ENCODE measurements around the gene LTBP2.

LTBP2 gene

GRCh38 chr14:74505831-74506230 lies 106.2 kb downstream of the LTBP2 start:
- Histone ChIP-seq H3K27ac (ENCODE audit: low read length) (no peak overlapping the region), H3K4me1 (ENCODE audit: low read length) (no peaks in the 10 kb centered on the region), H3K4me2 (ENCODE audit: low read depth, low read length) (no peak overlapping the region), H3K9ac (ENCODE audit: low read length) (no peak overlapping the region), H3K4me3 (ENCODE audit: low read length) (no peak overlapping the region), H3K79me2 (ENCODE audit: low read length) (no peaks in the 10 kb centered on the region), H2AFZ (ENCODE audit: low read length) (no peak overlapping the region), H4K20me1 (ENCODE audit: insufficient read depth, low read length) (no peaks in the 10 kb centered on the region), H3K27me3 (replicated peaks; ENCODE audit: insufficient read depth, low read length) (peaks cover 18% of the 10 kb centered on the region), H3F3A (ENCODE audit: insufficient read depth, low read length) (no peaks in the 10 kb centered on the region), H3K36me3 (replicated peaks; ENCODE audit: insufficient read depth, low read length) (no peaks in the 10 kb centered on the region), H3K9me2 (replicated peaks; ENCODE audit: insufficient read depth, low read length) (no peaks in the 10 kb centered on the region), H3K9me3 (replicated peaks; ENCODE audit: insufficient read depth, low read length) (no peaks in the 10 kb centered on the region)
- no peak for TF ChIP-seq CTCF (IDR thresholded peaks at IDR 0.05; ENCODE audit: low read length)
- TF ChIP-seq EZH2 (optimal IDR thresholded peaks at IDR 0.05; ENCODE audit: low read depth, low read length): no peak
- no peak for DNase-seq

- H4K20me1 ChIP-seq (ENCODE audit: insufficient read depth, low read length): no peaks in the 10 kb centered on the region
- H3K79me2 ChIP-seq (ENCODE audit: low read length): no peaks in the 10 kb centered on the region
- DNase-seq: no peak
- H3K4me1 ChIP-seq (ENCODE audit: low read length): no peaks in the 10 kb centered on the region
- H3K36me3 ChIP-seq (replicated peaks; ENCODE audit: insufficient read depth, low read length): no peaks in the 10 kb centered on the region
- H3K27me3 ChIP-seq (replicated peaks; ENCODE audit: insufficient read depth, low read length): peaks cover 11% of the 10 kb centered on the region
- no peaks in the 10 kb centered on the region for H3F3A ChIP-seq (ENCODE audit: insufficient read depth, low read length)
- no peak overlapping the region for H3K4me3 ChIP-seq (ENCODE audit: low read length)
- H3K27ac ChIP-seq (ENCODE audit: low read length): no peak overlapping the region
- H3K9me2 ChIP-seq (replicated peaks; ENCODE audit: insufficient read depth, low read length): no peaks in the 10 kb centered on the region
- H3K9ac ChIP-seq (ENCODE audit: low read length): no peak overlapping the region
- no peak overlapping the region for H2AFZ ChIP-seq (ENCODE audit: low read length)
- H3K4me2 ChIP-seq (ENCODE audit: low read depth, low read length): no peak overlapping the region
- no peaks in the 10 kb centered on the region for H3K9me3 ChIP-seq (replicated peaks; ENCODE audit: insufficient read depth, low read length)
- TF ChIP-seq EZH2phosphoT487 (IDR thresholded peaks at IDR 0.05; ENCODE audit: low read length): no peak
- TF ChIP-seq CTCF (IDR thresholded peaks at IDR 0.05; ENCODE audit: low read length): no peak
- no peak for TF ChIP-seq EZH2 (optimal IDR thresholded peaks at IDR 0.05; ENCODE audit: low read depth, low read length)
Measured at GRCh38 chr14:74504874-74505720, 106.9 kb downstream of the LTBP2 start.

- H3K9ac ChIP-seq (ENCODE audit: low read length): no peak overlapping the region
Measured at GRCh38 chr14:74504412-74504811, 107.6 kb downstream of the LTBP2 start.

More at GRCh38 chr14:74504412-74504811, 107.6 kb downstream of the LTBP2 start:
- Histone ChIP-seq H3K27me3 (replicated peaks; ENCODE audit: insufficient read depth, low read length) (peaks cover 4% of the 10 kb centered on the region), H2AFZ (ENCODE audit: low read length) (no peak overlapping the region), H3K36me3 (replicated peaks; ENCODE audit: insufficient read depth, low read length) (no peaks in the 10 kb centered on the region), H3K9me3 (replicated peaks; ENCODE audit: insufficient read depth, low read length) (no peaks in the 10 kb centered on the region), H3K27ac (ENCODE audit: low read length) (no peak overlapping the region), H3F3A (ENCODE audit: insufficient read depth, low read length) (no peaks in the 10 kb centered on the region), H4K20me1 (ENCODE audit: insufficient read depth, low read length) (no peaks in the 10 kb centered on the region), H3K4me2 (ENCODE audit: low read depth, low read length) (no peak overlapping the region), H3K4me1 (ENCODE audit: low read length) (no peaks in the 10 kb centered on the region), H3K9me2 (replicated peaks; ENCODE audit: insufficient read depth, low read length) (no peaks in the 10 kb centered on the region), H3K79me2 (ENCODE audit: low read length) (no peaks in the 10 kb centered on the region), H3K4me3 (ENCODE audit: low read length) (no peak overlapping the region)
- TF ChIP-seq CTCF (IDR thresholded peaks at IDR 0.05; ENCODE audit: low read length) (no peak), EZH2phosphoT487 (IDR thresholded peaks at IDR 0.05; ENCODE audit: low read length) (no peak), EZH2 (optimal IDR thresholded peaks at IDR 0.05; ENCODE audit: low read depth, low read length) (no peak)
- no peak for DNase-seq

All from MM.1S (cell line).